Measurements from ENCODE around the gene LRRK1. TPM values are rescaled to one million over a fixed set of nuclear protein-coding genes. Genes with fewer than 3 reads are reported as not detected.
A peak's percentile ranks its signal among the peaks of the same experiment; 100 is the strongest.

Gene LRRK1
- total RNA-seq, 1 donor: 18.0 TPM

DNA sequence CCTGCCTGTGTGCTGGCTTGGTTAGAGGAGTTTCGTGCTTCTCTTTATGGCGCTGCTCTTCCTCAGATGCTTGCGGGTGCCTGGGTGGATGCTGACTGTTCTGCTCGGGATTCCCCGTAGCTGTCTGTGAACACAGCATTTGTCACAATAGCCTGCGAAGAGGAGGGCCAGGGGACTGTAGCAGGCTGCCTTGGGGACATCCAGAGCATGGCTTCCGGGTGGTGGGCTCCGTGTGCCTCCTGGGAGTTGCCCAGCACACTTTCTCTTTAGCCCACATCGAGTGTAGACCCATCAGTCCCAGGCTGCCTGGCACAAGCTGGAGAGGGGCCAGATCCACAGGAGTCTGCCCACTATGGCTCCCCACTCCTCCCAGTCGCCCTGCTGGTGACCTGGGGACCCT lies 22.4 kb downstream of the LRRK1 start:
- no peak for DNase-seq (ENCODE audit: low read depth)
- TF ChIP-seq, protein P1, sequence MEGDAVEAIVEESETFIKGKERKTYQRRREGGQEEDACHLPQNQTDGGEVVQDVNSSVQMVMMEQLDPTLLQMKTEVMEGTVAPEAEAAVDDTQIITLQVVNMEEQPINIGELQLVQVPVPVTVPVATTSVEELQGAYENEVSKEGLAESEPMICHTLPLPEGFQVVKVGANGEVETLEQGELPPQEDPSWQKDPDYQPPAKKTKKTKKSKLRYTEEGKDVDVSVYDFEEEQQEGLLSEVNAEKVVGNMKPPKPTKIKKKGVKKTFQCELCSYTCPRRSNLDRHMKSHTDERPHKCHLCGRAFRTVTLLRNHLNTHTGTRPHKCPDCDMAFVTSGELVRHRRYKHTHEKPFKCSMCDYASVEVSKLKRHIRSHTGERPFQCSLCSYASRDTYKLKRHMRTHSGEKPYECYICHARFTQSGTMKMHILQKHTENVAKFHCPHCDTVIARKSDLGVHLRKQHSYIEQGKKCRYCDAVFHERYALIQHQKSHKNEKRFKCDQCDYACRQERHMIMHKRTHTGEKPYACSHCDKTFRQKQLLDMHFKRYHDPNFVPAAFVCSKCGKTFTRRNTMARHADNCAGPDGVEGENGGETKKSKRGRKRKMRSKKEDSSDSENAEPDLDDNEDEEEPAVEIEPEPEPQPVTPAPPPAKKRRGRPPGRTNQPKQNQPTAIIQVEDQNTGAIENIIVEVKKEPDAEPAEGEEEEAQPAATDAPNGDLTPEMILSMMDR (IDR thresholded peaks at IDR 0.05; ENCODE audit: insufficient read depth, low read length): no peak

DNA sequence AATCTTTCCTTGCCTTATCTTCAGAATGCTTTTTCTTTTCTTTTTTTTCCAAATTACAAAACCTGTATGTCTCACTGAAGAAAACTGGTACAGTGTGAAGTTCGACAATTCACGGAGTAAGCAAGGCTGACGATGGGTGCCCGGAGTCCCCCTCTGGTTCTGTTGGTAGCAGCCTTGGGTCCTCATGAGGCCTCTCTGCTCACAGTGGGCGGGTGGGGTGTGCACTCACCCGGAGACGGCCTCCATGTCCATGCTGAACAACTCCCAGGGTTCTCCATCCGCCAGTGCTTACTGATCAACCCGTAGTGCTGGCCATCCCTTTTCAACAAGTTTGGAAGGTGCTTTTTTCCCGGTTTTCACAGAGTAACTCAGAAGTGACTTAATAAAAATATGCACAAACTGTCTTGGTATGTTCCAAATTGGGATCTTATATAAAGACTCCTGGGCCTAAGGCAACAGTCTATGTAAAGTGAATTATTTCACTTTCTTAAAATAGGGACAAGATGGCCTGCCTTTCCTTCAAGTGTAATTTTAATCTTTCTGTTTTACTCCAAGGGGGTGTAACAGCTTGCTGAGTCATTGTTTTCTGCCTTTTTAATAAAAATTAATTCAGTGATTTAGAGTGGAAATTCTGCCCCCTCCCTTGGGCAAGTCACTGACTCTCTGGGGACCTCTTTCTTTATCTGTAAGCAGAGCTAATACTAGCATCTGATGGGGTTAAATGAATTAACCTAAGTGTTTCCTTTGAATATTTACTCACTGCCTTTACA lies 23.7 kb downstream of the LRRK1 start:
- TF ChIP-seq, protein P1 (IDR thresholded peaks at IDR 0.05; ENCODE audit: insufficient read depth, low read length): no peak
- peak; percentile 42 for DNase-seq (ENCODE audit: low read depth)
- no peak overlapping the region for H3K4me3 ChIP-seq (ENCODE audit: low read depth, low read length)

More for the DNA sequence above, 22.4 kb downstream of the LRRK1 start:
- H3K4me3 ChIP-seq (ENCODE audit: low read depth, low read length): no peak overlapping the region

DNA sequence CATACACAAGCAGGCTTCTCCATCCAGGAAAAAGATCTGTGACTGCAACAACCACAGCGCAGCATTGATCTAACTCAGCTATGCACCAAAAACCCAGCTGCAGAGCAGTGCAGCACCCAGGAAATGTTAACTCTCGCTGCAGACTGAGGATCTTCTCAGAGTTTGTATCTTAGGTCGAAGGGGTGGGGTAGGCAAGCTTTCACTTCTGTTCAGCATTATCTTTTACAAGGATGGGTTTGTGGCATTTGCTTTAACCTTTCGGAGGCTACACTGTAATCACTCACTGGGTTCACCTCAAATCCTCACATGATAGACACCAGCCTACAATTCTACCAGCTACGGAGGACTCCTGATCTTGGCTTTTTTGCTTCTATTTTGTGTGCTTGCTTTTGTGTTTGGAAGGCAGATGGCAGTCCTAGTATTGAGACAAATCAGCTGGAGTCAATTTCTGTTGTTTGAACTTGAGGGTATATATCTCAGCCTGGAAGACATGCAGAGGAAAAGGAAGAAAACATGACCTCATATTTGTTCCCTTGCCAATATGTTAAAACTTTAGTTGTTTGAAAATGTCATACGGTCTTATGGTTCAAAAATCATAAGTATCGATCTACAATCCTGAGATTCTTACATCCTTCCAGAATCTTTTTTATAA lies 25.2 kb downstream of the LRRK1 start:
- DNase-seq (ENCODE audit: low read depth): peak; percentile 17
- no peak overlapping the region for H3K4me3 ChIP-seq (ENCODE audit: low read depth, low read length)
- TF ChIP-seq, protein P1 (IDR thresholded peaks at IDR 0.05; ENCODE audit: insufficient read depth, low read length): no peak

DNA sequence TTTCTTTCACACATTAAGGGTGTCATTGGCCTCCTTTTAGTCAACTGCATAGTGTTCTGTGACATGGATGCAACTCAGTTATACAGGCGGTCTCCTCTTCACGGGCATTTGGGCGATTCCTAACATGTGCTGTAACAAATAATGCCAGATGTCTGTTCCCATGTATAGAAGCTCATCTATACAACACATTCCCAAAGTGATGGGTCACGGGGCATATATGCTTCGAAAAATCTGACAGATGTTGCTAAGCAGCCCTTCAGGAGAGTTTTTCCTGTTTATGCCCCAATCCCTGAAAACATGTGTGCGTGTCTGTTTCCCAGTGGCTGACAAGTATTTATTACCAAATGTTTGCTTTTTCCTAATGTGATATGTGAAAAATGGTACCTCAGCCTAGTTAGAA lies 25.8 kb downstream of the LRRK1 start:
- no peak overlapping the region for H3K4me3 ChIP-seq (ENCODE audit: low read depth, low read length)

DNA sequence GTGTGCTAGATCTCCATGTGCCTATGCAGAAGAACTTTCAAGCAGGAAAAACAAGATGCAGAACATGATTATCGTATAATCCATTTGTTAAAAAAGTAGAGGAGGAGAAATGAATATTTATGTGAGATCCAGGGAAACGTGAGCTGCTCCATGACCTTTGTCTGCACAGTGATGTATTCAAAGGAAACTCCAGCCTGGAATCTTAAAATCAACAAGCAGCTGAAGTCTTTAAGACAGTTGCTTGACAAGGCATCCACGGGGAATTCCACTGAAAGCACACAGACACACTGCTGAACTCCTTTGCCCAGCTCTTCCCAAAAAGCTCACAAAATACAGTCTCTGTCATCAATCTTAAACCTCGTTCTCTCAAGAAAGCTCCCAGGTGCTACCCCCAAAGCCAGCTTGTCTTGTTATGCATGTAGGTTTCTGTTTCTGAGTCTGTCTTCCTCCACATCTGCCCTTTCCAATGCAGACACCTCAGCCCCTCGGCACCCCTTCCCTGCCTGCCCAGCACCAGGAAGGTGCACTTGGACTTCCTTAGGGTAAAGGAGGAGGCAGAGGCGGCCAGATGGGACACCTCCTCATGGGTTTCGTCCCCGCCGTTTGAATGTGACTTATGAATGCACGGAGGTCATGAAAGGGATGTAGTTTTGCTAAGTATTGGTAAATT lies 28.7 kb downstream of the LRRK1 start:
- H3K4me3 ChIP-seq (ENCODE audit: low read depth, low read length): no peak overlapping the region
- TF ChIP-seq, protein P1 (IDR thresholded peaks at IDR 0.05; ENCODE audit: insufficient read depth, low read length): no peak
- no peak for DNase-seq (ENCODE audit: low read depth)

More for the DNA sequence above, 25.8 kb downstream of the LRRK1 start:
- TF ChIP-seq, protein P1 (IDR thresholded peaks at IDR 0.05; ENCODE audit: insufficient read depth, low read length): no peak
- DNase-seq (ENCODE audit: low read depth): no peak

DNA sequence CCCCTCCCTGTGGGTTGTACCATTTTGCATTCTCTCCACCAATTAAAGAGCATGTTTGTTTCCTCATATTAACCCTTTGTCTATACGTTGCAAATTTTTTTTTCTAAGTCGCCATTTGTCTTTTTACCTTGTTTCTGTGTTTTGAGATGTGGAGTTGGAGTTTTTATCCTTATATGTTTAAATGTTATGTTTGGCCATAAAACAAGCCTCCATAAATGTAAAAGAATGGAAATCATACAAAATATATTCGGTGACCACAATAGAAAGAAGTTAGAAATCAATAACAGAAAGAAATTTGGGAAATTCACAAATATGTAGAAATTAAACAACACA lies 29.2 kb downstream of the LRRK1 start:
- no peak overlapping the region for H3K4me3 ChIP-seq (ENCODE audit: low read depth, low read length)
- TF ChIP-seq, protein P1 (IDR thresholded peaks at IDR 0.05; ENCODE audit: insufficient read depth, low read length): no peak
- DNase-seq (ENCODE audit: low read depth): no peak

Measured in fibroblast of the aortic adventitia (primary cell).